ENCODE results near the gene CHAD. TPM values are rescaled to one million over a fixed set of nuclear protein-coding genes. Genes with fewer than 3 reads are reported as not detected.

CHAD gene
- total and polyA plus RNA-seq, 2 donors (not counting 3 experiments of a cell fraction or from before 2014, with no cell fraction given) = not detected

DNA sequence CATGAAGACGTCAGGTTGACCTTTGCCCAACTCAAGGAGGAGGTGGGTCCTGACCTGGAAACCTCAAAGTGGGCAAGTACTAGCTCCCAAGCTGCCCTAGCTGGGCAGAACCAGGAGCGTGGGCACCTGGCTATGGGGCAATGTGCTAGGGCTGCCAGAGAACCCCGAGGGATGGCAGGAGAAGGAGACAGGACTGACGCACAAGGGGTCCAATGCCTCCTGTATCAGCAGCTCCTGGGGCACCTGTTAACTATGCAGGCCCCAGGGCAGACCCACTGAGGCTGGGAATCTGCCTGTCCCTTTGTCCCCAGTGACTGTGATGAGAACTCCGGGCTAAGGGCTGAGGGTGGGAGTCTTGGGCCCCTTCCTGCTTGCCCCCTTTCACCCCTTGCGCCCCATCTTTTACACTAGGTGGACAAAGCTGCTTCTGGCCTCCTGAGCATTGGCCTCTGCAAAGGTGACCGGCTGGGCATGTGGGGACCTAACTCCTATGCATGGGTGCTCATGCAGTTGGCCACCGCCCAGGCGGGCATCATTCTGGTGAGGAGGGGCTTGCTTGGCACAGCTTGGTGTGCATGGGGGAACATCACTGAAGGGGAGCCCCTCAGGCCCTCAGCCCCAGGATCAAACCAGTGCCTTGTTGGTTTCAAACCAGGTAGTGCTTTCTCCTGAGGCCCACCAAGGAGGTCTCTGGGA, 7.7 kb downstream of the CHAD start:
- CTCF ChIA-PET = interaction anchor here (2.3 kb wide), 1 partner anchor 64 kb away, joined by 7 read pairs; the partner anchor contains the start of gene LRRC59
- H4K20me1 ChIP-seq (replicated peaks; ENCODE audit: control insufficient read depth, extremely low read depth, insufficient read depth, low read length) = no peaks in the 10 kb centered on the region
- DNase-seq (ENCODE audit: low read depth, low spot score) = no peak
- no peaks in the 10 kb centered on the region for H3K4me1 ChIP-seq (ENCODE audit: control insufficient read depth, extremely low read depth, insufficient read depth, low read length)
- H3K9me1 ChIP-seq (replicated peaks; ENCODE audit: control insufficient read depth, extremely low read depth, insufficient read depth, low read length) = no peaks in the 10 kb centered on the region
- dilution Hi-C loops (cut with MboI; ENCODE audit: extremely low pct_ligation_motif_present, low sequenced_read_pairs) = no loop called here
- H3K27me3 ChIP-seq (ENCODE audit: control insufficient read depth in 2 of 2, insufficient read depth in 2 of 2, low read length in 2 of 2) = no peaks in the 10 kb centered on the region
- H2AFZ ChIP-seq (ENCODE audit: low read depth, low read length) = no peak overlapping the region
- POLR2A ChIA-PET = no interaction called here
- TF ChIP-seq, protein P1, sequence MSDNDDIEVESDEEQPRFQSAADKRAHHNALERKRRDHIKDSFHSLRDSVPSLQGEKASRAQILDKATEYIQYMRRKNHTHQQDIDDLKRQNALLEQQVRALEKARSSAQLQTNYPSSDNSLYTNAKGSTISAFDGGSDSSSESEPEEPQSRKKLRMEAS (IDR thresholded peaks at IDR 0.05; ENCODE audit: insufficient read depth, insufficient read length) = no peak
- TF ChIP-seq POLR2AphosphoS5 (IDR thresholded peaks at IDR 0.05; ENCODE audit: insufficient read depth, low read depth, low read length) (no peak), MYC (IDR thresholded peaks at IDR 0.05; ENCODE audit: low read depth, low read length) (no peak), POLR2A (IDR thresholded peaks at IDR 0.05; ENCODE audit: low read depth, low read length) (no peak), FOS (IDR thresholded peaks at IDR 0.05; ENCODE audit: borderline replicate concordance, insufficient read depth, low read length) (no peak), JUN (IDR thresholded peaks at IDR 0.05; ENCODE audit: borderline replicate concordance, insufficient read depth, insufficient read length, low read depth) (no peak), GATA2 (IDR thresholded peaks at IDR 0.05; ENCODE audit: insufficient read depth, insufficient read length, low read depth, low read length) (no peak)
- TF ChIP-seq, protein P2, sequence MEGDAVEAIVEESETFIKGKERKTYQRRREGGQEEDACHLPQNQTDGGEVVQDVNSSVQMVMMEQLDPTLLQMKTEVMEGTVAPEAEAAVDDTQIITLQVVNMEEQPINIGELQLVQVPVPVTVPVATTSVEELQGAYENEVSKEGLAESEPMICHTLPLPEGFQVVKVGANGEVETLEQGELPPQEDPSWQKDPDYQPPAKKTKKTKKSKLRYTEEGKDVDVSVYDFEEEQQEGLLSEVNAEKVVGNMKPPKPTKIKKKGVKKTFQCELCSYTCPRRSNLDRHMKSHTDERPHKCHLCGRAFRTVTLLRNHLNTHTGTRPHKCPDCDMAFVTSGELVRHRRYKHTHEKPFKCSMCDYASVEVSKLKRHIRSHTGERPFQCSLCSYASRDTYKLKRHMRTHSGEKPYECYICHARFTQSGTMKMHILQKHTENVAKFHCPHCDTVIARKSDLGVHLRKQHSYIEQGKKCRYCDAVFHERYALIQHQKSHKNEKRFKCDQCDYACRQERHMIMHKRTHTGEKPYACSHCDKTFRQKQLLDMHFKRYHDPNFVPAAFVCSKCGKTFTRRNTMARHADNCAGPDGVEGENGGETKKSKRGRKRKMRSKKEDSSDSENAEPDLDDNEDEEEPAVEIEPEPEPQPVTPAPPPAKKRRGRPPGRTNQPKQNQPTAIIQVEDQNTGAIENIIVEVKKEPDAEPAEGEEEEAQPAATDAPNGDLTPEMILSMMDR (IDR thresholded peaks at IDR 0.05; ENCODE audit: extremely low read depth in 1 of 2, insufficient read depth in 1 of 2, low read depth in 1 of 2, low read length in 2 of 2) = no peak
- H3K27ac ChIP-seq (ENCODE audit: insufficient read depth, low read depth, low read length) = no peak overlapping the region
- intact Hi-C loops (cut with micrococcal nuclease) = no loop called here
- H3K4me3 ChIP-seq (replicated peaks in 1 of 3; ENCODE audit: insufficient read depth in 1 of 3, low read depth in 1 of 3, low read length in 3 of 3) = no peak overlapping the region
- BruUV-seq (replicated peaks) = no TSS peak
- no peaks in the 10 kb centered on the region for H3K36me3 ChIP-seq (ENCODE audit: control insufficient read depth in 2 of 2, extremely low read depth in 1 of 2, insufficient read depth in 2 of 2, low read length in 2 of 2)
- no peaks in the 10 kb centered on the region for H3K79me2 ChIP-seq (ENCODE audit: control insufficient read depth, insufficient read depth, low read length)
- no peak overlapping the region for H3K4me2 ChIP-seq (ENCODE audit: insufficient read depth, low read length)
- H3K9me3 ChIP-seq (replicated peaks; ENCODE audit: control insufficient read depth, insufficient read depth, low read length) = no peaks in the 10 kb centered on the region
- no peak overlapping the region for H3K9ac ChIP-seq (replicated peaks; ENCODE audit: extremely low read depth, insufficient read depth, low read length)
- FAIRE-seq = no peak
